Muscle layer of duodenum (tissue), 2 donors: ENCODE results near the gene TAS1R1.

Experiments
- H3K27ac ChIP-seq: one replicate; pipeline ENCODE4 v1.7.0; 2013; ENCODE audit warnings: mild to moderate bottlenecking, low read length
- H3K27me3 ChIP-seq: one replicate; pipeline ENCODE4 v1.7.0; 2013; ENCODE audit warnings: low read depth, mild to moderate bottlenecking, control low read depth, low read length
- H3K36me3 ChIP-seq, 2 donors: one replicate each; pipeline ENCODE4 v1.7.0; 2013; ENCODE audit warnings: low read length in 2 of 2, control low read depth in 1 of 2, mild to moderate bottlenecking in 1 of 2; ENCODE audit not compliant: insufficient read depth in 2 of 2, control insufficient read depth in 1 of 2
- H3K4me1 ChIP-seq, 2 donors: one replicate each; pipeline ENCODE4 v1.7.0; 2013; ENCODE audit warnings: low read length in 2 of 2, mild to moderate bottlenecking in 2 of 2, control low read depth in 1 of 2, moderate library complexity in 1 of 2; ENCODE audit not compliant: insufficient read depth in 2 of 2, control insufficient read depth in 1 of 2
- H3K4me3 ChIP-seq, 2 donors: one replicate each; pipeline ENCODE4 v1.7.0; 2013; ENCODE audit warnings: low read length in 2 of 2, low read depth in 1 of 2, mild to moderate bottlenecking in 1 of 2
- H3K9me3 ChIP-seq, 2 donors: one replicate each; pipeline ENCODE4 v1.7.0; 2013; ENCODE audit warnings: low read length in 2 of 2, control low read depth in 1 of 2, mild to moderate bottlenecking in 1 of 2; ENCODE audit not compliant: control insufficient read depth in 1 of 2
- donor health status: healthy.

Gene TAS1R1

GRCh38 chr1:6585841-6586240 lies 30.7 kb downstream of the TAS1R1 start:
- H3K36me3 ChIP-seq, result peaks cover 13 to 29% of the 10 kb centered on the region in 2 donors
- no peak overlapping the region for H3K4me3 ChIP-seq
- H3K4me1 ChIP-seq, result peaks cover 7 to 29% of the 10 kb centered on the region in 2 donors
- H3K27ac ChIP-seq, result no peak overlapping the region
- no peaks in the 10 kb centered on the region for H3K9me3 ChIP-seq
- no peaks in the 10 kb centered on the region for H3K27me3 ChIP-seq

- Histone ChIP-seq H3K27me3 (no peaks in the 10 kb centered on the region), H3K4me1 (peaks cover 3 to 23% of the 10 kb centered on the region in 2 donors), H3K4me3 (no peak overlapping the region), H3K9me3 (no peaks in the 10 kb centered on the region), H3K27ac (no peak overlapping the region), H3K36me3 (peaks cover 13 to 34% of the 10 kb centered on the region in 2 donors)
Measured at GRCh38 chr1:6586404-6586816, 31.3 kb downstream of the TAS1R1 start.

DNA sequence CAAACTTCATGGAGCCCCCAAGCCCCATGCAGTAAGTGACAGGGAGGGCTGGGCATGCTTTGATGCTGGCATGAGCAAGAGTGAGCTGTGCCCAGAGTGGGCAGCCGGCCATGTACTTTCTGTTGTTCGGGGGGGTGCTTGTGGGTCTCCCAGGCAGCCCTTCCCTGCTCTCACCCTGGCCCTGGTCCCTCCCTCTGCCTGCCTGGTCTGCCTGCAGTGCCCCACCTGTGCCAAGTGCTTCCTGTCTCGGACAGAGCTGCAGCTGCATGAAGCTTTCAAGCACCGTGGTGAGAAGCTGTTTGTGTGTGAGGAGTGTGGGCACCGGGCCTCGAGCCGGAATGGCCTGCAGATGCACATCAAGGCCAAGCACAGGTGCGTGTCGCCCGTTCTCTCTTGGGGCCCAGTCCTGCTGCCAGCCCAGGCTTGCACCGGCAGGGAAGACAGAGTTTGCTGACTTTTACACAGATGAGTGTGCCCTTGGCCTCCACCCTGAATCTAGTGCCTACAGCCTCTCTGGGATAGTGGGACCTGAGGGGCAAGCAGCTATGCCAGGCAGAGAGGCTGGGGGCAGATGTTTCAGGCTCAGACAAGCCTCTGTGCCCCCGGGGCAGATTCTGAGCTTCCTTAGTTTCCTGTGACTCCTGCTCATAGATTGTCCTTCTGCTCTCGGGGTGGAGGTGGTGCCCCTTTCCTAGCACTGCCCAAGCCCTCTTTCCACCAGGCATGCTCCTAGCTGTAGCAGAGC lies 32.3 kb downstream of the TAS1R1 start:
- Histone ChIP-seq H3K27me3 (no peaks in the 10 kb centered on the region), H3K4me1 (peaks cover under 1 to 20% of the 10 kb centered on the region in 2 donors), H3K9me3 (no peaks in the 10 kb centered on the region), H3K27ac (no peak overlapping the region), H3K36me3 (peaks cover 20 to 44% of the 10 kb centered on the region in 2 donors), H3K4me3 (no peak overlapping the region)

DNA sequence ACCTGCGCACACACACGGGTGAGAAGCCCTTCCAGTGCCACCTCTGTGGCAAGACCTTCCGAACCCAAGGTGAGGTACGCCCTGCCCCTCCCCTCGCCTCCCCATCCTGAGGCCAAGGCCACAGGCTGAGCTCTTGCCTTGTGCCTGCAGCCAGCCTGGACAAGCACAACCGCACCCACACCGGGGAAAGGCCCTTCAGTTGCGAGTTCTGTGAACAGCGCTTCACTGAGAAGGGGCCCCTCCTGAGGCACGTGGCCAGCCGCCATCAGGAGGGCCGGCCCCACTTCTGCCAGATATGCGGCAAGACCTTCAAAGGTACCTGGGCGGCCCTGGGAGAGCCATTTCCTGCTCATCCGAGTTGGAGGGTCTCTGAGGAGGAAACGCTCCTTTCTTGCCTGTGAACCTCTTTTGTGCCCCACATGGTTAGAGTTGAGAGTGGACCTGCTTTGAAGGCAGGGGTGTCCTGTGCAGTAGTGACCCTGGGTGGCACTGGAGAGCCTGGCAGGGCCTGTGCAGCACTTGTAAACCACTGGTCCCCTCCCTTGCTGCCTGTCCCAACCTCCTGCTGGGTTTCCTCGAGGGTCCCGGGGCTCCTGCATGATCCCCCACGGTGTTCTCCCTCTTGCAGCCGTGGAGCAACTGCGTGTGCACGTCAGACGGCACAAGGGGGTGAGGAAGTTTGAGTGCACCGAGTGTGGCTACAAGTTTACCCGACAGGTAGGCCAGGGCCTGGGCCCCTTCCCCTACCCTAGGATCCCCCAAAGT lies 33.2 kb downstream of the TAS1R1 start:
- Histone ChIP-seq H3K4me3 (no peak overlapping the region), H3K9me3 (no peaks in the 10 kb centered on the region), H3K27me3 (no peaks in the 10 kb centered on the region), H3K4me1 (peaks cover 0 to 20% of the 10 kb centered on the region in 2 donors), H3K27ac (no peak overlapping the region), H3K36me3 (peaks cover 29 to 53% of the 10 kb centered on the region in 2 donors)

- H3K36me3 ChIP-seq, result peaks cover 36 to 60% of the 10 kb centered on the region in 2 donors
- no peaks in the 10 kb centered on the region for H3K27me3 ChIP-seq
- H3K4me1 ChIP-seq, result peaks cover 0 to 20% of the 10 kb centered on the region in 2 donors
- H3K4me3 ChIP-seq, result no peak overlapping the region
- no peak overlapping the region for H3K27ac ChIP-seq
- no peaks in the 10 kb centered on the region for H3K9me3 ChIP-seq
Measured at GRCh38 chr1:6588893-6589520, 33.9 kb downstream of the TAS1R1 start.

- Histone ChIP-seq H3K4me3 (no peak overlapping the region), H3K27me3 (no peaks in the 10 kb centered on the region), H3K36me3 (peaks cover 40 to 70% of the 10 kb centered on the region in 2 donors), H3K9me3 (no peaks in the 10 kb centered on the region), H3K27ac (no peak overlapping the region), H3K4me1 (peaks cover 0 to 20% of the 10 kb centered on the region in 2 donors)
Measured at GRCh38 chr1:6590046-6590445, 34.9 kb downstream of the TAS1R1 start.

DNA sequence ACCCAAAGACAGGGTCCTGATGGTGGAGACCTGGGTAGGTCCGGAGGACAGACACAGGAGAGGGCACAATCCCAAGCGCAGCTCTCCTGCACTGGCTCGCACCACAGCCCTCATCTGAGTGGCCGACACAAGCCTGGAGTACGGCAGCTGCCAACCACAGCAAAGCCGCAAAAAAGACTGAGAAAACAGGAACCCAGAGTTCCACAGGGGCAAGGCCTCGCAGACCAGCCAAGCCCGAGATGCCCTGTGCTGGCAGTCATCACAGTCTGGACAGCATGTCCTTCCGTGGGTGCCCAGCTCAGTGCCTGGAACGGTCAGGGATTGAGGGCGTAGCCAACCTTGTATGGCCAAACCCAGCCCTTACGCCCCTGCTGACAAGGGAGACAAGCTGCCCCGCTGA lies 36.1 kb downstream of the TAS1R1 start:
- H3K4me3 ChIP-seq, result no peak overlapping the region
- H3K27ac ChIP-seq, result no peak overlapping the region
- H3K4me1 ChIP-seq, result peaks cover 0 to 26% of the 10 kb centered on the region in 2 donors
- H3K9me3 ChIP-seq, result no peaks in the 10 kb centered on the region
- H3K36me3 ChIP-seq, result peaks cover 47 to 81% of the 10 kb centered on the region in 2 donors
- H3K27me3 ChIP-seq, result no peaks in the 10 kb centered on the region

DNA sequence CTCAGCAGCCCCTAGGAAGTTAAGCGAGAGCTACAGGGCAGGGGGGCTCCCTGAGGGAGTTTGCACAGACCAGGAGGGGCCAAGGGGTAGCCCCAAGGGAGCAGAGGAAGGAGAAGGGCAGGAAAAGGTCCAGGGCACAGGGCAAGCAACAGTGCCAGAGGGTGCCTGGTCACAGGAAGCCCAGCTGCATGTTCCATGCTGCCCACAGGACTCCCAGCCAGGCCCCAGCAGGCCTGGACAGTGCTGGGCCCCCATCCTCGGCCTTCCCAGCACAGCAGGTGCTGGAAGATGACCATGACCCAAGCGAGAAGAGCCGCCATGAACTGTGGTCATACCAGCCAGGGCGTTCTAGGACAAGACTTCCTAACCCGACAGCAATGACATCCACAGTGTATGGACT lies 36.5 kb downstream of the TAS1R1 start:
- Histone ChIP-seq H3K4me1 (peaks cover 3 to 28% of the 10 kb centered on the region in 2 donors), H3K27me3 (no peaks in the 10 kb centered on the region), H3K9me3 (no peaks in the 10 kb centered on the region), H3K36me3 (peaks cover 51 to 83% of the 10 kb centered on the region in 2 donors), H3K4me3 (no peak overlapping the region), H3K27ac (no peak overlapping the region)

DNA sequence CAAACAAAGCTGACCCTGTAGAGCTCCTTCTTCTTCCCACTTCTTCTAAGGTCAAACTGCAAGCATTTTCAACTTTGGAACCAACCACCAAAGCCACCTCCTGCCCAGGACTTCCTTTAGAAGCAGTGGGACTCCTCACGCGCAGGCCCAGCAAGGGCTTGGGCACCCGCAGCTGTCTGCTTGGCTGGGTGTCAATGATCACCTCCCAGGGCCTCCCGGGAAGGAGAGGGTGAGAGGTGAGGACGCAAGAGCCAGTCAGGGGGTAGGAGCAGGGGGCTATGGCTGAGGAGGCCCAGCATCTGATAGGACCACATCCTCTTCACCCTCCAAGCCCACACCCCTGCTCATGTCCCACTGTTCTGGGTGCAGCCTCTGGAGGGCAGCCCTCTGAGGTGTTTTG lies 37.3 kb downstream of the TAS1R1 start:
- Histone ChIP-seq H3K9me3 (no peaks in the 10 kb centered on the region), H3K27ac (no peak overlapping the region), H3K4me3 (no peak overlapping the region), H3K36me3 (peaks cover 56 to 89% of the 10 kb centered on the region in 2 donors), H3K27me3 (no peaks in the 10 kb centered on the region), H3K4me1 (peaks cover 10 to 28% of the 10 kb centered on the region in 2 donors)

DNA sequence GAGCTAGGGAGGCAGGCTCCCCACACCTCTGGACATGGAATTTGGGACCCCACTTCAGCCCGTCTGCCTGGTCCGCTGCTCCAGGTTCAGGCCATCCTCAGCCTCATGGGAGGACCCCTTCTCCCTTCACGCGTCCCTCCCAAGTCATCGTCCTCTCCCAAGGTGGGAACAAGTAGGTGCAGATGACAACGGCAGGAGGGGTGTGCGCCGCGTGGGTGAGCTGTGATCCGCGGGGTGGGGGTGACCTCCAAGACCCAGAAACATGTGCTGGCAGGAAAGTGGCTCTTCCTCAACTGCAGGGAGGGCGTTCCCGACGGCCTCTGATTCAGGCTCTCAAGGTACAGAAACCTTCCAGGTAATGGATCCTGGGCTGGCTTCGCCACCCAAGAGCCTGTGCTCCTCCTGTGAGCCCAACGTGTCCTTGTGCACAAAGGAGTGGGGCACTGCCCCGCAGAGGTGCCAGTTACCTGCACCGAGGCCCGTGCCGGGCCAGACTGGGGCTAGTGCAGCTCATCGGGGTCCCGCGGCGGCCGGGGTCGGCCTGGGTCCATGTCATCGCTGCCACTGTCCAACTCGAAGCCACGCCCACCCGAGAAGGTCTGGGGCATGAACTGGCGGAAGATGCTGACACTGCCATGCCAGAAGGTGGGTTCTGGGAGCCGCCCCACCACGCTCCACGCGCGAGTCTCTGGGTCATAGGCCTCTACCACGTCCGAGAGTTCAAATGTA lies 37.9 kb downstream of the TAS1R1 start:
- Histone ChIP-seq H3K9me3 (no peaks in the 10 kb centered on the region), H3K4me3 (no peak overlapping the region), H3K27ac (no peak overlapping the region), H3K4me1 (peaks cover 10 to 28% of the 10 kb centered on the region in 2 donors), H3K27me3 (no peaks in the 10 kb centered on the region), H3K36me3 (peaks cover 61 to 92% of the 10 kb centered on the region in 2 donors)

DNA sequence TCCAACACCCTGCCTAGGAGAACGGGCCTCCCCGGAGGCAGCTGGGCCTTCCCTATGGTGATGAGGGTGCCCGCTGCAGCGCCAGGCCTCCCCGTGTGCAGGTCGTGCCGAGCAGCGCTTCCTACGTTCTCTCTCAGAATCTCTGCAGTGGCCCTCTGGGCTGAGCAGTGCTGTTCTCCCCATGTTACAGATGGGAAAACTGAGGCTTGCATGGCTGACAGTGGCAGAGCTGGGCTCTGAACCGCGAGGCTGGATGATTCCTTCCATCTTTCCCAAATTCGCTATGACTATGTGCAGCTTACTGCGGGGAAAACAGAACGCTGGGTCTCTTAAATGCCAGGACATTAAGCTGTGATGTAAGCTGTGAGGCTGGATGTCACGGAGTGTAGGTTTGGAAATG lies 38.7 kb downstream of the TAS1R1 start:
- peaks cover 10 to 34% of the 10 kb centered on the region in 2 donors for H3K4me1 ChIP-seq
- H3K27ac ChIP-seq, result no peak overlapping the region
- H3K4me3 ChIP-seq, result no peak overlapping the region
- H3K27me3 ChIP-seq, result no peaks in the 10 kb centered on the region
- peaks cover 56 to 91% of the 10 kb centered on the region in 2 donors for H3K36me3 ChIP-seq
- no peaks in the 10 kb centered on the region for H3K9me3 ChIP-seq
